Middle frontal gyrus (tissue), 1 donor: Measurements from ENCODE around the gene SPAG17.
A peak's percentile ranks its signal among the peaks of the same experiment; 100 is the strongest.

ENCODE experiments used
- DNase-seq: peaks from one replicate; pipeline ENCODE4 v3.0.0-alpha.2; 2015; ENCODE audit warnings: low spot score; ENCODE audit errors: extremely low spot score

The SPAG17 gene

DNA sequence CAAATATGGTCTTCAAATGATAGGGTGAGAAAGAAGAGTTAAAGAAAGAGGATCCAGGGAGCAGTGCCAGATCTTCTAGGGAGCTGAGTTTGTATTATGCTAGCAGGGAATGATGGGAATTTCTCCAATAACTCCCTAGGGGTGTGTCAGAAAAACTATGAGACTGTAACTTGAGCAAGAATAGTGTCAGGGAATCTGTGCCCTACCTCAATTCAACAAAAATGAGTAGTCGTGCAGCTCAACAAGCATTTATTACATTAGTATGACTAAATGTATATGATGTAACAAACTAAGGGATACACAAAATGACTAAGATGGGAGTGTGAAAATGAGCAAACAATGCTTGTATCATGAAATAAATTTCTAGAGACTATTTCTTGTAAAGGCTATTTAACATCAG lies 24.2 kb downstream of the SPAG17 start:
- DNase-seq: no peak

GRCh38 chr1:118159569-118159968 lies 25.5 kb downstream of the SPAG17 start:
- DNase-seq: no peak

GRCh38 chr1:118158924-118159323 lies 26.1 kb downstream of the SPAG17 start:
- no peak for DNase-seq

GRCh38 chr1:118157506-118157905 lies 27.5 kb downstream of the SPAG17 start:
- no peak for DNase-seq

DNA sequence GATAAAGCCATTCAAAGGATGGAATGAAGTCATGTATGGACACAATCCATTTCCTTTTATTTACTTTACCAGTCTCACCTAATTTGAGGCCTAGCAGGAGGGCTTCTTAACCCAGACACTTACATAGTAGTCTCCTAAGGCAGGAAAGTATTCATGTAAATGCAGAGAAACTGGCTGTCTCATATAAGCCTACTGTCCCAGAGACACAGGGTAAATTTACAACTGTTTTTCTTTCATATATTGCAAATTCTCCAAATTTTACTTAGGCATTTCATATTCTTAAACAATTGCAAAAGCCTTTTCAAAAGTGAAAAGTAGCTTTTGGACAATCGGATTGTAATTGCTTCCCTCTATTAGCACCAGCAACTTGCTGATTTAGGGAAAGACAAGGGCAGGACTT lies 29.9 kb downstream of the SPAG17 start:
- no peak for DNase-seq

GRCh38 chr1:118154220-118154619 lies 30.8 kb downstream of the SPAG17 start:
- DNase-seq: no peak

GRCh38 chr1:118151312-118151937 lies 33.6 kb downstream of the SPAG17 start:
- peak; percentile 48 for DNase-seq

DNA sequence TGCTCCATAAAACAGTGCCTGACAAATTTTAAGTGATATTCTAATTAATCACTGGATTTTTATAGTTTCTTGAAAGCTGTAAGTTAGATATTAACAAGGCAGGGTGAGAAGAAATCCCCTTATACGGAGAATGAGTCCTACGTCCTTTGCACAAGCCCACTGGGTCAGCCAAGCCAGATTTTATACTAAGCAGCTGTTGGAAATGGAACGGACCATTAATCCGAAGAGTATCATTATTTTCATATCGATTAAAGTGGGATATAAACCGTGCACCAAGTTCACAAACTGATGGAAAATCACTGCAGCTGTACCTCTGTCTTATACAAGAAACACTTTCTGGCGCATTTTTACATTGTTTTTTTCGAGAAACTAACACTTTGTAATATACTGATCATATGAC lies 35.2 kb downstream of the SPAG17 start:
- DNase-seq: no peak

- DNase-seq: no peak
Observed at GRCh38 chr1:118148034-118148433, 37.0 kb downstream of the SPAG17 start.

DNA sequence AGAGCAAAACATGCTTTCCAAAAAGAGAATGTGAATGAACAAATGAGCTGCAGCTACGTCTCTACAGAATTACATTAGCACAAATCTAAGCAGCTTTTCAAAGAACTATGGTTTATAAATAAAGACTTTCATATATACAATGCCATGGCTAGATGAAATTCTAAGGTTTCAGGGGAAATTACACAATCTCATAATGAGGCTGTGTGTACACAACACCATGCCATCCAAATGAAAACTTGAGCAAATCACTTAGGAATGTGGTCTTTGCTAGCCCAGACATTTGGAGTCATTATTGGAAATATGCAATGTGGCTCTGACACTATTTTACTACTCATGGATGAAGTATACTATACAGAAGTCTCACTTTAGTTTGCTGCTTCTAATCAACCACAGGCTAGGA lies 37.5 kb downstream of the SPAG17 start:
- no peak for DNase-seq

DNA sequence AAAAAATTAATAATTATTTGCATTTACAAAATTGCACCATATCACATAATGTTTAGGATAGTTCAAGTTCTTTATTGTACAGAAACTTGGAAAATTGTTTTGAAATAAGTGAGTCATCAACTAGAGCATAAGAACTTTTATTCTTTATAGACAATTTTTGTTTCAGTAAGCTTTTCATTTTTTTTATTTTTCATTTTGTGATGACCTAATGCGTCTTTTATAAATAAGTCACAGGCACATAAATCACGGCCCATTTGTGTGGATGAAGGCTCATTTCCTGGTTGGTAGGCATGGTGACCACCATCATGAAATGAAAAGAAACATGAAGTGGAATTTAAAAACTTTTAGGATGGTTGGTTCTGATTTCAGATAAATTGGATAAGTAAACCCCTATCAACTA lies 39.3 kb downstream of the SPAG17 start:
- DNase-seq: no peak

DNA sequence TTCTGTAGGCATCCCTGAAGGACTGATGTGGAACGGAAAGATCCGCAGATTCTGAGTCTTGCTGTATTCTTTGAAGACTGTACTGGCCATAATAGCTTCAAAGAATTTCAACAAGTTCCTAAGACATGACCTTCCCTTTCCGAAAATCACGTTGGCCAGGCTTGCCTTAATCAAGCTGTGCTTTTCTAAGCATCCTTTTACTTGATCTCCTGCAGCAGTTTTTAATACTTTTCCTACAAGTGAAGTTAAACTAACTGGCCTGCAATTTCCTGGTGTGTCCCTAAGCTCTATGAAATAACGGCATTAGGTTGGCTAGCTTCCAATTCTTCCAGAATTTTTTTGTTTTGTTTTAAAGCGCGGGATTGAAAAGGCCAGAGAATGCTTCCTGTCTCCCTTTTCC lies 40.3 kb downstream of the SPAG17 start:
- no peak for DNase-seq

GRCh38 chr1:118143831-118144230 lies 41.2 kb downstream of the SPAG17 start:
- no peak for DNase-seq

DNA sequence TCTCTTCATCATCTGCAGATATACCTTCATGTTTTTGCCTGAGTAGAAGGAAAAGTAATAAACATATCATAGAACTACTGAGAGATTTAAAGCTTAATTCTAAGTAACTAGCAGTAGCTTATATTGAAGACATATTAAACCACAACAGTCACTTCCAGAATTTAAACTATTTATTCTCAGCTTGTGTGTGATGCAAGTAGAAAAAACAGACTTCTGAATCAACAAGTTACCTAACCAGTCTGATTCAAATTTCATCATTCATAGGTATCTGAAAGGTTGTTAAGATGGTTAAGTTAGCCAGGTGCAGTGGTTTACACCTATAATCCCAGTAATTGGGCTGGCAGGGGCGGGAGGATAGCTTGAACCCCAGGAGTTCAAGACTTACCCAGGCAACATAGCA lies 41.9 kb downstream of the SPAG17 start:
- DNase-seq: no peak

DNA sequence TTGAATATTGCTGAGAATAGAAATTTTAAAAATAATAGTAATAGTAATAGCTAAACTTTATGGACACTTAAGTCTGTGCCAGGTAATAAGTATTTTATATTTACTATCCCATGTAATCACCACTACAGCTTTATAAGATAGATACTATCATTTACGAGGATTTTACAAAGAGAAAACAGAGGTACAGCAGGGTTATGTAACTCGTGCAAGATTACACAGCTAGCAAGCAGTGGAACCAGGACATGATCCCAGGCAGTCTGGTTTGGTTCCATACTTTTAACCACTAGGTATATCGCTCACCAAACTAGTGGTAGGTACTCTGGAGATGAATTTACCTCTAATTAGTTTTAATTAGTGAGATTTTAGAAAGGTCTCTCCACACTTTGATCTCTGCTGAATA lies 42.5 kb downstream of the SPAG17 start:
- DNase-seq: no peak

DNA sequence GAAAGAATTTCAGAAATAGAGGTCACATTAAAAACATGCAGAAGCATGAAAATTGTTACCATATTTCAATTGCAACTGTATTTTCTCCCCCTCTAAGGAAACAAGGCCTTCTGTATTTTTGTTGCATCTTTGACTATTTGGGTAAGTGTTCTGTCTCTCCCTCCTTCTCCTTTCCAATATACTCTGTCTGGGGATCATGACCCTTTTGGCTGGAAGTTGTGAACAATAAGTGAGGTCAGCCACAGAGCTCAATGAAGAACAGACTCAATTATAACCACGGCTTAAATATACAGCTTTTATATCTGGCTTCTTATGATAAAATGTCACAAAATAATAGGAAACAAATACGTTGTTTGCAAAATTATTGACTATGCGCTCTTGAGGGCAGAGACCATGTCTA lies 47.1 kb downstream of the SPAG17 start:
- no peak for DNase-seq

GRCh38 chr1:118136187-118136941 lies 48.7 kb downstream of the SPAG17 start:
- DNase-seq: no peak

GRCh38 chr1:118132000-118132399 lies 53.0 kb downstream of the SPAG17 start:
- DNase-seq: no peak

DNA sequence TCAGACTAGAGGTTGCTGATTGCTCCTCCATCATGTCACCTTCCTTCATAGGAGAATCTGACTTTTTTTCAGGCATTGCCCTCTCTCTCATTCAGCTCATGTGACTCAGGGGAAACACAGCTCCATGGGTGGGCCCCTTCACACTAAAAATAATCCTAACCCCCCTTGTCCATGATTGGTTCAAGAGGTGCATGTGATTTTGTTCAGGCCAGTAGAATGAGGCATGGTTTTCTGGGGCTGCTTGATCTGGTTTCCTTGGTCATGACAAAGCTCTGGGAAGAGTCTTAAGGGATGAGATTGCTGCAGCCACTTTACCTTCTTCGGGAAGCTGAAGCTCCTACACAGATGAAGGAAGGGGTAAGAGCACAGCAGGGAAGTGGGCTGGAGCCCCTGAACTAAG lies 56.3 kb downstream of the SPAG17 start:
- DNase-seq: no peak

GRCh38 chr1:118124064-118124463 lies 61.0 kb downstream of the SPAG17 start:
- DNase-seq: no peak

DNA sequence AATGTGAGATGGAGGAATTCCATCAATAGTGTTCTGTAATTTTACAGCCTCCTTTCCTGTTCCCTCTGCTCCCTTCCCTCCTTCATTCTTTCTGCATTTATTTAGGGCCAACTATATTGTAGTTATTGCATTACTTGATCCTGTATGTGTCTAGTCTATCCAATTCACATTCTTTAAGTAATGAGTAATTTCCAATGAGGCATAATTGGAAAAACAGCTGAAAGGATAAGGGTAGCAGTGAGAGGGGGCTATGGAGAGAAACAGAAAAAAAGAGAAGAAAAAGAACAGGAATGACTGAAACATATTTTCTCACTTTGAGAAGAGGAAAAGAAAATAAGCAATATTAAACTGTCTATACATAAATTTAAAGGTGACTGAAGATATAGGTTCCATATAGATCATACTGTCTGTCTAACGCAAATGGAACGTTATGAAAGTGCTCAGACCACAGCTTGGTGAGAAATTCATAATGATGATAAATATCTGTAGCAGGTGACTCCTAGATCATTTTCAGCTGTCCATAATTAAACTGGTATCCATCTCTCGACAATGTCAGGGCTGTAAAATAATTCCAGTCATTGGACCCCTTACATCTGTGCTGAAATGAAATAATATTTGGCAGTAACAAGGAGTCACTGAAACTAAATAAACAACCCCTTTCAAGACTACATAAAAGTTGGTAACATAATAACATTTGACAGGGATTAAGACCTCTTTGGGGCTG lies 61.8 kb downstream of the SPAG17 start:
- DNase-seq: no peak

- no peak for DNase-seq
Observed at GRCh38 chr1:118122234-118123004, 62.6 kb downstream of the SPAG17 start.
